ENCODE data around the gene RNF13.

- TF ChIP-seq CTCF (IDR thresholded peaks at IDR 0.05) (no peak), POLR2A (IDR thresholded peaks at IDR 0.05) (no peak)
These were observed 44.3 kb upstream of the RNF13 start for GRCh38 chr3:149768704-149769103.

Data from prostate gland (tissue), 2 donors.